Sigmoid colon (tissue), 4 donors: ENCODE data around the gene KCNH5.

Experiments
- POLR2AphosphoS5 ChIP-seq, 4 donors: sonication (generic); formaldehyde crosslinking; IDR thresholded peaks; one replicate each; pipeline ENCODE4 v1.6.1; 2017; ENCODE audit warnings: antibody characterized with exemption in 4 of 4
- TF ChIP-seq, protein P1 (sequence below), 4 experiments: fragments of 450-650 bp in 3 of 4; fragments of 200-600 bp in 1 of 4; IDR thresholded peaks; one replicate each; pipeline ENCODE4 v1.5.1; 2016 to 2019; ENCODE audit warnings: antibody characterized with exemption in 4 of 4, mild to moderate bottlenecking in 3 of 4, moderate library complexity in 2 of 4

DNA sequence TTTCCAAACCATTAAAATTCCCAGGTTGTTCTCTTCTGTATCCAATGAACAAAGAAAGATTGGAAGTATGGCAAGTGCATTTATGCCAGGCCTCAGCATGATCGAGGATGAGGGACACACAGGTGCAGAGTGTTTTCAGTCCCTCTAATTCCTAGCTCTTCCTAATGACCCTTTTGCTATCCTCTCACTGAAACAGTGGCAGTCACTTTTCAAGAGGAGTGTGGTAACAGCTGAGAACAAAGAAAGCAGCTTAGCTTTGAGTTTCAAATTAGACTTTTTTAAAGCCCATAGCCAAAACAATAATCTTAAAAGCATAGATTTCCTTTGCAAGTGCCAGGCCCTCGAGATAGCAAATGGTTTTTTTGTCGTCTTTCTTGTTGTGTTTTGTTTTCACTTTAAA is 110.8 kb downstream of the KCNH5 start:
- TF ChIP-seq, protein P1, sequence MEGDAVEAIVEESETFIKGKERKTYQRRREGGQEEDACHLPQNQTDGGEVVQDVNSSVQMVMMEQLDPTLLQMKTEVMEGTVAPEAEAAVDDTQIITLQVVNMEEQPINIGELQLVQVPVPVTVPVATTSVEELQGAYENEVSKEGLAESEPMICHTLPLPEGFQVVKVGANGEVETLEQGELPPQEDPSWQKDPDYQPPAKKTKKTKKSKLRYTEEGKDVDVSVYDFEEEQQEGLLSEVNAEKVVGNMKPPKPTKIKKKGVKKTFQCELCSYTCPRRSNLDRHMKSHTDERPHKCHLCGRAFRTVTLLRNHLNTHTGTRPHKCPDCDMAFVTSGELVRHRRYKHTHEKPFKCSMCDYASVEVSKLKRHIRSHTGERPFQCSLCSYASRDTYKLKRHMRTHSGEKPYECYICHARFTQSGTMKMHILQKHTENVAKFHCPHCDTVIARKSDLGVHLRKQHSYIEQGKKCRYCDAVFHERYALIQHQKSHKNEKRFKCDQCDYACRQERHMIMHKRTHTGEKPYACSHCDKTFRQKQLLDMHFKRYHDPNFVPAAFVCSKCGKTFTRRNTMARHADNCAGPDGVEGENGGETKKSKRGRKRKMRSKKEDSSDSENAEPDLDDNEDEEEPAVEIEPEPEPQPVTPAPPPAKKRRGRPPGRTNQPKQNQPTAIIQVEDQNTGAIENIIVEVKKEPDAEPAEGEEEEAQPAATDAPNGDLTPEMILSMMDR (IDR thresholded peaks at IDR 0.05) = no peak
- no peak for TF ChIP-seq POLR2AphosphoS5 (IDR thresholded peaks at IDR 0.05)
